ENCODE data around the gene NRG2.

DNA sequence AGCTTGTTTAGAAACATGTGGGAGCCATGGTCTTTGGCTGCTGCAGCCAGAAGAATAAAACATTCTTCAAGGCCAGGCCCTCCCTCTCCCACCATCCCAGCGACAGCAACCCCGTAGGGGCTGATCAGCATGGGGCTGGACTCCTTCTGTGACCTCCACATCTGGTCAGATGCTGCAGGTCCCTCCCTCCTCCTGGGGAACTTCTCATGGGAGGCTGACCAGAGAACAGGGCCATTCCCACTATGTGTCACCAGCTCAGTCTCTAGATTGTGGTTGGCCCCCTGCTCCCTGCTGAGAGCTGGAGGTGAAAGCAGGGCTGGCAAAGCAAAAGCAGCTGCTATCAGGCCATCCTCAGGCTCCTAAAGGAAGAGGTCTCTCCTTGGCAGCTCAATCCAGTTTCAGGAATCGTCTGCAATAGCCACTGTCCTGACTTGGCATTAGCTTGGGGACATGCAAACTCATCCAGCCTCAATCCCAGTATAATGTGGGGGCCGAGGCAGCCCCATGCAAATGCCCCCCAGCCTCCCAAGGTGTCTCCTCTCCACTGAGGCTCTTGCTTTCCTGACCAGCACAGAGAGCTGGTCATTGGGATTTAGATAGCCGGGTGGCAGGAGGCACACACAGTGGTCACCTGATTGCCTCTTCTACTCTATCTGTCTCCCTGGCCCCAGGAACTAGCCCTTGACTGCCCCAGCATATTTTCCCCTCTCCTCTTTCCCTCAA is 81.5 kb downstream of the NRG2 start:
- TF ChIP-seq, protein P1, sequence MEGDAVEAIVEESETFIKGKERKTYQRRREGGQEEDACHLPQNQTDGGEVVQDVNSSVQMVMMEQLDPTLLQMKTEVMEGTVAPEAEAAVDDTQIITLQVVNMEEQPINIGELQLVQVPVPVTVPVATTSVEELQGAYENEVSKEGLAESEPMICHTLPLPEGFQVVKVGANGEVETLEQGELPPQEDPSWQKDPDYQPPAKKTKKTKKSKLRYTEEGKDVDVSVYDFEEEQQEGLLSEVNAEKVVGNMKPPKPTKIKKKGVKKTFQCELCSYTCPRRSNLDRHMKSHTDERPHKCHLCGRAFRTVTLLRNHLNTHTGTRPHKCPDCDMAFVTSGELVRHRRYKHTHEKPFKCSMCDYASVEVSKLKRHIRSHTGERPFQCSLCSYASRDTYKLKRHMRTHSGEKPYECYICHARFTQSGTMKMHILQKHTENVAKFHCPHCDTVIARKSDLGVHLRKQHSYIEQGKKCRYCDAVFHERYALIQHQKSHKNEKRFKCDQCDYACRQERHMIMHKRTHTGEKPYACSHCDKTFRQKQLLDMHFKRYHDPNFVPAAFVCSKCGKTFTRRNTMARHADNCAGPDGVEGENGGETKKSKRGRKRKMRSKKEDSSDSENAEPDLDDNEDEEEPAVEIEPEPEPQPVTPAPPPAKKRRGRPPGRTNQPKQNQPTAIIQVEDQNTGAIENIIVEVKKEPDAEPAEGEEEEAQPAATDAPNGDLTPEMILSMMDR (IDR thresholded peaks at IDR 0.05; ENCODE audit: insufficient read depth, low read length, poor library complexity, severe bottlenecking): no peak
- no peak for TF ChIP-seq EZH2phosphoT487 (conservative IDR thresholded peaks at IDR 0.05; ENCODE audit: low read length)
